Liver (tissue), 9 donors: ENCODE results near the gene ZNF695. TPM values are rescaled to one million over a fixed set of nuclear protein-coding genes. Genes with fewer than 3 reads are reported as not detected.
A peak's percentile ranks its signal among the peaks of the same experiment; 100 is the strongest.

Source experiments
- DNase-seq: peaks from one replicate; pipeline ENCODE4 v3.0.0-alpha.2; 2017; ENCODE audit warnings: low spot score
- H3K27ac ChIP-seq, 2 donors: one replicate each; pipeline ENCODE4 v1.7.0; 2013; ENCODE audit warnings: inconsistent platforms in 2 of 2, low read length in 2 of 2, control low read depth in 1 of 2, low read depth in 1 of 2, mild to moderate bottlenecking in 1 of 2
- H3K27me3 ChIP-seq, 4 donors: one replicate each; pipeline versions ENCODE4 v1.6.1 to v1.7.0; 2013; ENCODE audit warnings: low read length in 3 of 4, inconsistent platforms in 1 of 4, mild to moderate bottlenecking in 1 of 4, moderate library complexity in 1 of 4; ENCODE audit not compliant: control insufficient read depth in 4 of 4, insufficient read depth in 4 of 4
- H3K36me3 ChIP-seq, 4 donors: one replicate each; pipeline versions ENCODE4 v1.6.1 to v1.7.0; 2013; ENCODE audit warnings: low read length in 3 of 4, mild to moderate bottlenecking in 3 of 4, low read depth in 1 of 4, moderate library complexity in 1 of 4; ENCODE audit not compliant: control insufficient read depth in 4 of 4, insufficient read depth in 3 of 4
- H3K4me1 ChIP-seq, 4 donors: one replicate each; pipeline versions ENCODE4 v1.6.1 to v1.7.0; 2013; ENCODE audit warnings: low read length in 3 of 4, mild to moderate bottlenecking in 3 of 4, moderate library complexity in 1 of 4; ENCODE audit not compliant: control insufficient read depth in 4 of 4, insufficient read depth in 4 of 4
- H3K4me3 ChIP-seq, 3 donors: one replicate each; pipeline versions ENCODE4 v1.6.1 to v1.7.0; 2013; ENCODE audit warnings: low read length in 3 of 3, control low read depth in 1 of 3, low read depth in 1 of 3, mild to moderate bottlenecking in 1 of 3
- H3K9ac ChIP-seq, 2 donors: one replicate each; pipeline ENCODE4 v1.7.0; 2013; ENCODE audit warnings: low read length in 2 of 2, mild to moderate bottlenecking in 2 of 2, moderate library complexity in 2 of 2, control low read depth in 1 of 2, low read depth in 1 of 2
- H3K9me3 ChIP-seq, 4 donors: one replicate each; pipeline versions ENCODE4 v1.6.1 to v1.7.0; 2013; ENCODE audit warnings: low read length in 3 of 4; ENCODE audit not compliant: control insufficient read depth in 4 of 4
- EGR1 ChIP-seq, 2 donors: IDR thresholded peaks; 2 replicates each; pipeline ENCODE4 v1.6.1; 2016 to 2018; ENCODE audit warnings: antibody characterized with exemption in 2 of 2, low read depth in 2 of 2
- FOXA1 ChIP-seq: IDR thresholded peaks from 2 replicates; pipeline ENCODE4 v1.6.1; 2016; ENCODE audit warnings: antibody characterized with exemption
- FOXA2 ChIP-seq: IDR thresholded peaks from 2 replicates; pipeline ENCODE4 v1.6.1; 2016; ENCODE audit warnings: antibody characterized with exemption
- GABPA ChIP-seq, 2 donors: IDR thresholded peaks in 1 of 2; conservative IDR thresholded peaks in 1 of 2; 2 replicates each; pipeline ENCODE4 v1.6.1; 2016; ENCODE audit warnings: antibody characterized with exemption in 2 of 2, mild to moderate bottlenecking in 1 of 2, moderate library complexity in 1 of 2
- HNF4A ChIP-seq, 2 donors: conservative IDR thresholded peaks; 2 replicates each; pipeline ENCODE4 v1.6.1; 2016; ENCODE audit warnings: antibody characterized with exemption in 2 of 2, mild to moderate bottlenecking in 2 of 2
- HNF4G ChIP-seq: IDR thresholded peaks from 2 replicates; pipeline ENCODE4 v1.6.1; 2016; ENCODE audit warnings: antibody characterized with exemption
- JUND ChIP-seq, 2 donors: IDR thresholded peaks; 2 replicates each; pipeline ENCODE4 v1.6.1; 2016; ENCODE audit warnings: antibody characterized with exemption in 2 of 2
- NR2F2 ChIP-seq: IDR thresholded peaks from 2 replicates; pipeline ENCODE4 v1.6.1; 2016; ENCODE audit warnings: antibody characterized with exemption
- RAD21 ChIP-seq, 2 donors: IDR thresholded peaks; 2 replicates each; pipeline ENCODE4 v1.6.1; 2016; ENCODE audit warnings: antibody characterized with exemption in 2 of 2, mild to moderate bottlenecking in 2 of 2
- RXRA ChIP-seq, 2 donors: IDR thresholded peaks; 2 replicates each; pipeline ENCODE4 v1.6.1; 2017 to 2018; ENCODE audit warnings: antibody characterized with exemption in 2 of 2, mild to moderate bottlenecking in 1 of 2
- SP1 ChIP-seq: IDR thresholded peaks from 2 replicates; pipeline ENCODE4 v1.6.1; 2018; ENCODE audit warnings: antibody characterized with exemption, mild to moderate bottlenecking
- TAF1 ChIP-seq: conservative IDR thresholded peaks from 2 replicates; pipeline ENCODE4 v1.6.1; 2016; ENCODE audit warnings: antibody characterized with exemption, mild to moderate bottlenecking
- YY1 ChIP-seq: IDR thresholded peaks from 2 replicates; pipeline ENCODE4 v1.6.1; 2016; ENCODE audit warnings: antibody characterized with exemption, mild to moderate bottlenecking
- WGBS: extraction: QIAGEN DNeasy Blood & Tissue Kit; methylation state at CpG from one replicate; pipeline ENCODE4 v1.1.7; 2013; 5-methylcytosine and 5-hydroxymethylcytosine counted together
- polyA plus RNA-seq, 2 donors: library from polyadenylated mRNA; stranded (reverse) in 1 of 2; unstranded in 1 of 2; fragments of 200-250 nt in 1 of 2; fragments of >200 nt in 1 of 2; fragmentation: Nextera tagmentation in 1 of 2; extraction: Ambion mirVana in 1 of 2; gene quantifications; one replicate each; pipeline versions ENCODE4 v1.2.1 to v1.2.3, GENCODE V29; 2013 to 2015
- total RNA-seq, 2 donors: library from RNA; depleted of rRNA; stranded (reverse); fragments of >200 nt; gene quantifications; one replicate each; pipeline ENCODE4 v1.2.3, GENCODE V29; 2014
- TF ChIP-seq, protein P1 (sequence below): fragments of 150-350 bp; IDR thresholded peaks from 2 replicates; pipeline ENCODE4 v1.5.1; 2017; ENCODE audit warnings: improper control_type of control experiment, low read depth, low read length; ENCODE audit not compliant: missing input control
- TF ChIP-seq, protein P2 (sequence below): IDR thresholded peaks from 2 replicates; pipeline ENCODE4 v1.6.1; 2016; ENCODE audit warnings: antibody characterized with exemption
- TF ChIP-seq, protein P3 (sequence below): IDR thresholded peaks from 2 replicates; pipeline ENCODE4 v1.6.1; 2016; ENCODE audit warnings: antibody characterized with exemption, mild to moderate bottlenecking
- donor health status: healthy.
- donor health status: healthy.
- donor health status: healthy.
- donor health status: healthy.
- donor health status: healthy.

Gene ZNF695
- total and polyA plus RNA-seq, 4 donors: 1.5 TPM; not detected in 3

DNA sequence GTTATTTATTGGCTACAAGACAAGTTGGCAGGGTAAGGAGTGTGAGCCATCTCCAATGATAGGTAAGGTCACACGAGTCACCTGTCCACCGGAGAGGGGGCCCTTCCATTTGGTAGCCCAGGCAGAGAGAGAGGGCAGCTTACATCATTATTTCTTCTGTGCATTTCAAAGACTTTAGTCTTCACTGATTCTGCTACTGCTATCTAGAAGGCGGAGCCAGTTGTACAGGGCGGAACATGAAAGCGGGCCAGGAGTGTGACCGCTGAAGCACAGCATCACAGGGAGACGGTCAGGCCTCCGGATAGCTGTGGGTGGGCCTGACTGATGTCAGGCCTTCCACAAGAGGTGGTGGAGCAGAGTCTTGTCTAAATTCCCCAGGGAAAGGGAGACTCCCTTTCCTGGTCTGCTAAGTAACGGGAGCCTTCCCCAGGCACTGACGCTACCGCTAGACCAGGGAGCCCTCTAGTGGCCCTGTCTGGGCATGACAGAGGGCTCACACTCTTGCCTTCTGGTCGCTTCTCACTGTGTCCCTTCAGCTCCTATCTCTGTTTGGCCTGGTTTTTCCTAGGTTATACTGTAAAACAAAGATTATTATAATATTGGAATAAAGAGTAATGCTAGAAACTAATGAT is 36.7 kb downstream of the ZNF695 start:
- no peak overlapping the region for H3K27ac ChIP-seq
- no peak for DNase-seq
- peaks cover 3 to 6% (median 5%) of the 10 kb centered on the region in 4 donors for H3K9me3 ChIP-seq
- TF ChIP-seq JUND (IDR thresholded peaks at IDR 0.05) (no peak), FOXA1 (no peak), RAD21 (IDR thresholded peaks at IDR 0.05) (peak; percentile 84 to 88)
- TF ChIP-seq, protein P1, sequence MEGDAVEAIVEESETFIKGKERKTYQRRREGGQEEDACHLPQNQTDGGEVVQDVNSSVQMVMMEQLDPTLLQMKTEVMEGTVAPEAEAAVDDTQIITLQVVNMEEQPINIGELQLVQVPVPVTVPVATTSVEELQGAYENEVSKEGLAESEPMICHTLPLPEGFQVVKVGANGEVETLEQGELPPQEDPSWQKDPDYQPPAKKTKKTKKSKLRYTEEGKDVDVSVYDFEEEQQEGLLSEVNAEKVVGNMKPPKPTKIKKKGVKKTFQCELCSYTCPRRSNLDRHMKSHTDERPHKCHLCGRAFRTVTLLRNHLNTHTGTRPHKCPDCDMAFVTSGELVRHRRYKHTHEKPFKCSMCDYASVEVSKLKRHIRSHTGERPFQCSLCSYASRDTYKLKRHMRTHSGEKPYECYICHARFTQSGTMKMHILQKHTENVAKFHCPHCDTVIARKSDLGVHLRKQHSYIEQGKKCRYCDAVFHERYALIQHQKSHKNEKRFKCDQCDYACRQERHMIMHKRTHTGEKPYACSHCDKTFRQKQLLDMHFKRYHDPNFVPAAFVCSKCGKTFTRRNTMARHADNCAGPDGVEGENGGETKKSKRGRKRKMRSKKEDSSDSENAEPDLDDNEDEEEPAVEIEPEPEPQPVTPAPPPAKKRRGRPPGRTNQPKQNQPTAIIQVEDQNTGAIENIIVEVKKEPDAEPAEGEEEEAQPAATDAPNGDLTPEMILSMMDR: peak; percentile 68
- TF ChIP-seq, protein P2, sequence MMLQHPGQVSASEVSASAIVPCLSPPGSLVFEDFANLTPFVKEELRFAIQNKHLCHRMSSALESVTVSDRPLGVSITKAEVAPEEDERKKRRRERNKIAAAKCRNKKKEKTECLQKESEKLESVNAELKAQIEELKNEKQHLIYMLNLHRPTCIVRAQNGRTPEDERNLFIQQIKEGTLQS: no peak
- no peak overlapping the region for H3K9ac ChIP-seq
- H3K36me3 ChIP-seq: no peaks in the 10 kb centered on the region
- no peaks in the 10 kb centered on the region for H3K27me3 ChIP-seq
- H3K4me3 ChIP-seq: no peak overlapping the region
- peaks cover 0 to 2% (median 0%) of the 10 kb centered on the region in 4 donors for H3K4me1 ChIP-seq
- WGBS: 77% methylated on average over 12 of the region's 12 CpGs

DNA sequence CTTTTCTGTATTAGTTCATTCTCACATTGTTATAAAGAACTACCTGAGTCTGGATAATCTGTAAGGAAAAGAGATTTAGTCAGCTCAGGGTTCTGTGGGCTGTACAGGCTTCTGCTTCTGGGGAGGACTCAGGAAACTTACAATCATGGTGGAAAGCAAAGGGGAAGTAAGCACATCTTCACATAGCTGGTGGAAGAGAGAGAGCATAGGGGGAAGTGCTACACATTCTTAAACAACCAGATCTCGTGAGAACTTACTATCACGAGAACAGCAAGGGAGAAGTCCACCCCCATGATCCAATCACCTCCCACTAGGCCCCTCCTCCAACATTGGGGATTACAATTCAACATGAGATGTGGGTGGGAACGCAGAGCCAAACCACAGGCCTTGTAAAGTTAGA is 38.2 kb downstream of the ZNF695 start:
- no peak overlapping the region for H3K27ac ChIP-seq
- peaks cover 0 to 2% (median 1%) of the 10 kb centered on the region in 4 donors for H3K9me3 ChIP-seq
- no peak overlapping the region for H3K9ac ChIP-seq
- WGBS: 89% methylated on average over 3 of the region's 3 CpGs
- H3K4me3 ChIP-seq: no peak overlapping the region
- no peak for DNase-seq
- H3K36me3 ChIP-seq: no peaks in the 10 kb centered on the region
- H3K4me1 ChIP-seq: peaks cover 0 to 2% (median 0%) of the 10 kb centered on the region in 4 donors
- H3K27me3 ChIP-seq: no peaks in the 10 kb centered on the region
- TF ChIP-seq FOXA1: no peak
- no peak for TF ChIP-seq HNF4A (conservative IDR thresholded peaks at IDR 0.05)
- TF ChIP-seq RAD21 (IDR thresholded peaks at IDR 0.05): no peak
- no peak for TF ChIP-seq RXRA (IDR thresholded peaks at IDR 0.05)

DNA sequence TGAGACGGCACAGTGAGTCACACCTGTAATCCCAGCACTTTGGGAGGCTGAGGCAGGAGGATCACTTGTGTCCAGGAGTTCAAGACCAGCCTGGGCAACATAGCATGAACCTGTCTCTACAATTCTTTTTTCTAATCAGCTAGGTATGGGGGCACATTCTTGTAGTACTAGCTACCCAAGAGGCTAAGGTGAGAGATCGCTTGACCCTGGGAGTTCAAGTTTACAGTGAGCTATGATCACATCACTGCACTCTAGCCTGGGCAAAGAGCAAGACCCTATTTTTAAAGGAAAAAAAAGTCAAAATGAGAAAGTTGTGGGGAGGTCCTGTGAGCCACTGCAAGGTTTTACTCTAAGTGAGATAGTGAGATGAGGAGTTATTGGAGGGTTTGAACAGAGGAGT is 41.4 kb downstream of the ZNF695 start:
- Histone ChIP-seq H3K4me1 (peaks cover 0 to 2% (median 0%) of the 10 kb centered on the region in 4 donors), H3K36me3 (no peaks in the 10 kb centered on the region), H3K27me3 (no peaks in the 10 kb centered on the region), H3K9ac (no peak overlapping the region), H3K9me3 (peaks cover 0 to 5% (median under 1%) of the 10 kb centered on the region in 4 donors), H3K27ac (no peak overlapping the region), H3K4me3 (no peak overlapping the region)
- DNase-seq: no peak
- 100% methylated on average over 2 of the region's 2 CpGs for WGBS
- TF ChIP-seq FOXA1 (no peak), EGR1 (IDR thresholded peaks at IDR 0.05; ENCODE audit: low read depth in 2 of 2) (no peak), FOXA2 (no peak), RXRA (IDR thresholded peaks at IDR 0.05) (no peak), HNF4A (conservative IDR thresholded peaks at IDR 0.05) (no peak), TAF1 (no peak), YY1 (no peak), JUND (IDR thresholded peaks at IDR 0.05) (no peak), NR2F2 (no peak), GABPA (IDR thresholded peaks at IDR 0.05 in 1 of 2, conservative IDR thresholded peaks at IDR 0.05 in 1 of 2) (no peak), SP1 (no peak), HNF4G (no peak)
- TF ChIP-seq, protein P3, sequence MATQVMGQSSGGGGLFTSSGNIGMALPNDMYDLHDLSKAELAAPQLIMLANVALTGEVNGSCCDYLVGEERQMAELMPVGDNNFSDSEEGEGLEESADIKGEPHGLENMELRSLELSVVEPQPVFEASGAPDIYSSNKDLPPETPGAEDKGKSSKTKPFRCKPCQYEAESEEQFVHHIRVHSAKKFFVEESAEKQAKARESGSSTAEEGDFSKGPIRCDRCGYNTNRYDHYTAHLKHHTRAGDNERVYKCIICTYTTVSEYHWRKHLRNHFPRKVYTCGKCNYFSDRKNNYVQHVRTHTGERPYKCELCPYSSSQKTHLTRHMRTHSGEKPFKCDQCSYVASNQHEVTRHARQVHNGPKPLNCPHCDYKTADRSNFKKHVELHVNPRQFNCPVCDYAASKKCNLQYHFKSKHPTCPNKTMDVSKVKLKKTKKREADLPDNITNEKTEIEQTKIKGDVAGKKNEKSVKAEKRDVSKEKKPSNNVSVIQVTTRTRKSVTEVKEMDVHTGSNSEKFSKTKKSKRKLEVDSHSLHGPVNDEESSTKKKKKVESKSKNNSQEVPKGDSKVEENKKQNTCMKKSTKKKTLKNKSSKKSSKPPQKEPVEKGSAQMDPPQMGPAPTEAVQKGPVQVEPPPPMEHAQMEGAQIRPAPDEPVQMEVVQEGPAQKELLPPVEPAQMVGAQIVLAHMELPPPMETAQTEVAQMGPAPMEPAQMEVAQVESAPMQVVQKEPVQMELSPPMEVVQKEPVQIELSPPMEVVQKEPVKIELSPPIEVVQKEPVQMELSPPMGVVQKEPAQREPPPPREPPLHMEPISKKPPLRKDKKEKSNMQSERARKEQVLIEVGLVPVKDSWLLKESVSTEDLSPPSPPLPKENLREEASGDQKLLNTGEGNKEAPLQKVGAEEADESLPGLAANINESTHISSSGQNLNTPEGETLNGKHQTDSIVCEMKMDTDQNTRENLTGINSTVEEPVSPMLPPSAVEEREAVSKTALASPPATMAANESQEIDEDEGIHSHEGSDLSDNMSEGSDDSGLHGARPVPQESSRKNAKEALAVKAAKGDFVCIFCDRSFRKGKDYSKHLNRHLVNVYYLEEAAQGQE: no peak
- TF ChIP-seq, protein P2: no peak
